Lower leg skin (tissue), 4 donors: ENCODE measurements around the gene MPZL3. TPM values are rescaled to one million over a fixed set of nuclear protein-coding genes. Genes with fewer than 3 reads are reported as not detected.

Experiments
- DNase-seq, 2 donors: peaks; one replicate each; pipeline ENCODE4 v3.0.0-alpha.2; 2019; ENCODE audit warnings: low spot score in 2 of 2
- H3K4me3 ChIP-seq: fragments of 200-600 bp; sonication (generic); 2 replicates; pipeline ENCODE4 v1.5.1; 2017; ENCODE audit warnings: mild to moderate bottlenecking, low read depth; ENCODE audit not compliant: poor library complexity, severe bottlenecking
- POLR2A ChIP-seq, 2 donors: fragments of 450-650 bp; IDR thresholded peaks; one replicate each; pipeline ENCODE4 v1.6.1; 2016 to 2017; ENCODE audit warnings: antibody characterized with exemption in 2 of 2, mild to moderate bottlenecking in 1 of 2, moderate library complexity in 1 of 2
- WGBS, 2 donors: methylation state at CpG; one replicate each; pipeline ENCODE4 v1.1.5; 2018; 5-methylcytosine and 5-hydroxymethylcytosine counted together
- intact Hi-C: fragments of 100-400 bp; cut with DNase I; formaldehyde crosslinking; loops from one replicate; pipeline ENCODE4 v1.15.0; 2023; ENCODE audit warnings: low total_unique reads
- total RNA-seq, 4 donors: library from RNA; depleted of rRNA; stranded (reverse); fragments of >200 nt; gene quantifications; one replicate each; pipeline ENCODE4 v1.1.0, GENCODE V29; 2016
- TF ChIP-seq, protein P1 (sequence below), 3 donors: fragments of 450-650 bp; IDR thresholded peaks; one replicate each; pipeline ENCODE4 v1.5.1; 2016; ENCODE audit warnings: antibody characterized with exemption in 3 of 3, mild to moderate bottlenecking in 3 of 3, moderate library complexity in 2 of 3

MPZL3 gene
- total RNA-seq, 4 donors from 2014 or later = 55.9 to 120 (median 91.2) TPM

DNA sequence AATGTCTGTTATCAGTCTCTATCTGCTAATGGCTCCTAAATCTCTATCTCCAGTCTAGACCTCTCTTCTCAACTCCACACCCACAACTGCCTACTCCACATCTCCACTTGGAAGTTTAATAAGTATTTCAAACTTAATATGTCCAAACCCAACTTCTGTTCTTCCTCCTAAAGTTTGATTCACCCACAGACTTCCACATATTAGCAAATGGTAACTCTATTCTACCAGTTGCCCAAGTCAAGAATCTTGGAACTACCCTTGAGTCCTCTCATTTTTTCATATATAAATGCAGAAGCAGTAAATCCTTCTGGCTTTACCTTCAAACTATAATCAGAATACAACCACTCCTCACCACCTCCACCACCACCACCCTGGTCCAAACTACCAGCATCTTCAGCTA, 20.7 kb downstream of the MPZL3 start:
- intact Hi-C loops = no loop called here
- no peak overlapping the region for H3K4me3 ChIP-seq
- TF ChIP-seq POLR2A (IDR thresholded peaks at IDR 0.05) = no peak
- TF ChIP-seq, protein P1, sequence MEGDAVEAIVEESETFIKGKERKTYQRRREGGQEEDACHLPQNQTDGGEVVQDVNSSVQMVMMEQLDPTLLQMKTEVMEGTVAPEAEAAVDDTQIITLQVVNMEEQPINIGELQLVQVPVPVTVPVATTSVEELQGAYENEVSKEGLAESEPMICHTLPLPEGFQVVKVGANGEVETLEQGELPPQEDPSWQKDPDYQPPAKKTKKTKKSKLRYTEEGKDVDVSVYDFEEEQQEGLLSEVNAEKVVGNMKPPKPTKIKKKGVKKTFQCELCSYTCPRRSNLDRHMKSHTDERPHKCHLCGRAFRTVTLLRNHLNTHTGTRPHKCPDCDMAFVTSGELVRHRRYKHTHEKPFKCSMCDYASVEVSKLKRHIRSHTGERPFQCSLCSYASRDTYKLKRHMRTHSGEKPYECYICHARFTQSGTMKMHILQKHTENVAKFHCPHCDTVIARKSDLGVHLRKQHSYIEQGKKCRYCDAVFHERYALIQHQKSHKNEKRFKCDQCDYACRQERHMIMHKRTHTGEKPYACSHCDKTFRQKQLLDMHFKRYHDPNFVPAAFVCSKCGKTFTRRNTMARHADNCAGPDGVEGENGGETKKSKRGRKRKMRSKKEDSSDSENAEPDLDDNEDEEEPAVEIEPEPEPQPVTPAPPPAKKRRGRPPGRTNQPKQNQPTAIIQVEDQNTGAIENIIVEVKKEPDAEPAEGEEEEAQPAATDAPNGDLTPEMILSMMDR (IDR thresholded peaks at IDR 0.05) = no peak
- no peak for DNase-seq

DNA sequence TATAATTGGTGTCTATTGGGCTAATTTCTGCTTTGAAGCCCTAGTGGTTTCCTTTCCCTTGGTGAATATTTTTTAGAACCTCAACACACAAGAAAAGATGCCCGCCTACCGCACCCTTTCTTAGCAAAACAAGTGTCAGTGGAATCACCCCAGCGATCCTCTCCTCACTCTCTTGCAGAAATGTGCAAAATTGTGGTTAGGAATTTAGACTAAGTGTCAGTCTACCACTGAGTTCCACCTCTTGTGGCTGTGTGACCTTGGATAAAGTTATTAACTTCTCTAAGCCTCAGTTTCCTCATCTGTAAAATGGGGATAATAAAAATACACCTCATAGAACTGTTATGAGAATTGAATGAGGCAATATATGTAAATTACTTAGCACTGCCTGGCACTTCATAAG, 22.1 kb downstream of the MPZL3 start:
- H3K4me3 ChIP-seq = no peak overlapping the region
- intact Hi-C loops = no loop called here
- WGBS, 2 donors = 87 to 91% methylated on average over 3 of the region's 3 CpGs
- TF ChIP-seq POLR2A (IDR thresholded peaks at IDR 0.05) = no peak
- TF ChIP-seq, protein P1 (IDR thresholded peaks at IDR 0.05) = no peak
- DNase-seq = no peak

- intact Hi-C loops = no loop called here
- no peak overlapping the region for H3K4me3 ChIP-seq
- TF ChIP-seq, protein P1 (IDR thresholded peaks at IDR 0.05) = no peak
- TF ChIP-seq POLR2A (IDR thresholded peaks at IDR 0.05) = no peak
- no peak for DNase-seq
- WGBS, 2 donors = 74 to 82% methylated on average over 5 of the region's 5 CpGs
Observed at GRCh38 chr11:118229274-118229847, 22.8 kb downstream of the MPZL3 start.

- DNase-seq = no peak
- WGBS, 2 donors = 78 to 85% methylated on average over 8 of the region's 8 CpGs
- H3K4me3 ChIP-seq = no peak overlapping the region
- intact Hi-C loops = no loop called here
- TF ChIP-seq POLR2A (IDR thresholded peaks at IDR 0.05) = no peak
- TF ChIP-seq, protein P1 (IDR thresholded peaks at IDR 0.05) = no peak
Observed at GRCh38 chr11:118227865-118228785, 24.0 kb downstream of the MPZL3 start.

GRCh38 chr11:118226781-118227180, 25.4 kb downstream of the MPZL3 start:
- no peak for DNase-seq
- H3K4me3 ChIP-seq = no peak overlapping the region
- intact Hi-C loops = no loop called here
- TF ChIP-seq, protein P1 (IDR thresholded peaks at IDR 0.05) = no peak
- no peak for TF ChIP-seq POLR2A (IDR thresholded peaks at IDR 0.05)
- WGBS, 2 donors = 69 to 81% methylated on average over 2 of the region's 2 CpGs
